Esophagus mucosa (tissue), 1 donor: Measurements from ENCODE around the gene DPEP3. TPM values are rescaled to one million over a fixed set of nuclear protein-coding genes. Genes with fewer than 3 reads are reported as not detected.
"Not testable (repeated sequence)": the region's sequence is repeated elsewhere in the genome, so short reads cannot be mapped to it uniquely, and the experiment has no call there.

Source experiments
- ATAC-seq: fragments of 200-7000 bp; cut with Tn5 transposase; one replicate; pipeline ENCODE4 v1.9.1; 2020
- total RNA-seq: library from RNA; stranded (reverse); gene quantifications from one replicate; pipeline ENCODE4 v1.2.4, GENCODE V29; 2023
- donor health status: DM: yes; HTN: yes; CAD: no.

Gene DPEP3, protein sequence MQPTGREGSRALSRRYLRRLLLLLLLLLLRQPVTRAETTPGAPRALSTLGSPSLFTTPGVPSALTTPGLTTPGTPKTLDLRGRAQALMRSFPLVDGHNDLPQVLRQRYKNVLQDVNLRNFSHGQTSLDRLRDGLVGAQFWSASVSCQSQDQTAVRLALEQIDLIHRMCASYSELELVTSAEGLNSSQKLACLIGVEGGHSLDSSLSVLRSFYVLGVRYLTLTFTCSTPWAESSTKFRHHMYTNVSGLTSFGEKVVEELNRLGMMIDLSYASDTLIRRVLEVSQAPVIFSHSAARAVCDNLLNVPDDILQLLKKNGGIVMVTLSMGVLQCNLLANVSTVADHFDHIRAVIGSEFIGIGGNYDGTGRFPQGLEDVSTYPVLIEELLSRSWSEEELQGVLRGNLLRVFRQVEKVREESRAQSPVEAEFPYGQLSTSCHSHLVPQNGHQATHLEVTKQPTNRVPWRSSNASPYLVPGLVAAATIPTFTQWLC
- total RNA-seq = 0.08 TPM

DNA sequence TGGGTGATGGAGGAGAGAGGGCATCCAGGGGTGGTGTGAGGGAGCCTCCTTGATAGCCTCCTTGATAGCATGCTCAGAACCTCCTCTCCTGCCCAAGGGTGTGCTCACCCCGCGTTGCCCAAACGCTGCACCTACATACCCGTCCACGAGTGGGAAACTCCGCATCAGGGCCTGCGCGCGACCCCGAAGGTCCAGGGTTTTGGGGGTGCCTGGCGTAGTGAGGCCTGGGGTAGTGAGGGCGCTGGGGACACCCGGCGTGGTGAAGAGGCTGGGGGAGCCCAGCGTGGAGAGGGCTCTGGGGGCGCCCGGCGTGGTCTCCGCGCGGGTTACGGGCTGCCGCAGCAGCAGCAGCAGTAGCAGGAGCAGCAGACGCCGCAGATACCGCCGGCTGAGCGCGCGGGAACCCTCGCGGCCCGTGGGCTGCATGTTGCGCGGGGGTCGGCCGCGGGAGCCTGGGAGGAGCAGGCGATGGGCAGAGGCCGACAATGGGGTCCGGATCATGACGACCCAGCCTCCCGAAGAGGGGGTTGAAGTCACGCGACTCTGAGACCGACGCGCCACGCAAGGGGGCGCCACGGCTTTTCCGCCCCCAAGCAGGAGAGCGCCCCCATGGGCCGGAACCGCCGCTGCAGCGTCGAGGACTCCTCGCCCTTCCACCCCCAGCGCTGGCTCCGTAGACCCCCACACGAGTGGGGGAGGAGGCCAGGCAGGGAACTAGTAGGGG is at the start of gene DPEP3:
DPEP3 (minus strand) TSS at position 545 of the 724 bp plus-strand sequence; CDS start at position 426, 119 bp downstream.
- ATAC-seq = no peak

DNA sequence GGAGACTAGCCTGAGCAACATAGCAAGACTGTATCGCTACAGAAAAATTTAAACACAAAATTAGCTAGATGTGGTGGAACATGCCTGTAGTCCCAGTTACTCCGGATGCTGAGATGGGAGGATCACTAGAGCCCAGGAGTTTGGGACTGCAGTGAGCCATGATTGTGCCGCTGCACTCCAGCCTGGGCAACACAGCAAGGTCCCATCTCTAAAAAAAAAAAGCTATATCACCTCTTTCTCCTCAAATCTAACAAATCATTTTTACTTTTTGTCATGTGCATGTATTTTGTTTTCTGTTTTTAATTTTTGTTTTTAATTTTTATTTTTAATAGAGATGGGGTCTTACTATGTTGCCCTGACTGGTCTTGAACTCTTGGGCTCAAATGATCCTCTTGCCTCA is 48.7 kb upstream of the DPEP3 start:
- no peak for ATAC-seq

DNA sequence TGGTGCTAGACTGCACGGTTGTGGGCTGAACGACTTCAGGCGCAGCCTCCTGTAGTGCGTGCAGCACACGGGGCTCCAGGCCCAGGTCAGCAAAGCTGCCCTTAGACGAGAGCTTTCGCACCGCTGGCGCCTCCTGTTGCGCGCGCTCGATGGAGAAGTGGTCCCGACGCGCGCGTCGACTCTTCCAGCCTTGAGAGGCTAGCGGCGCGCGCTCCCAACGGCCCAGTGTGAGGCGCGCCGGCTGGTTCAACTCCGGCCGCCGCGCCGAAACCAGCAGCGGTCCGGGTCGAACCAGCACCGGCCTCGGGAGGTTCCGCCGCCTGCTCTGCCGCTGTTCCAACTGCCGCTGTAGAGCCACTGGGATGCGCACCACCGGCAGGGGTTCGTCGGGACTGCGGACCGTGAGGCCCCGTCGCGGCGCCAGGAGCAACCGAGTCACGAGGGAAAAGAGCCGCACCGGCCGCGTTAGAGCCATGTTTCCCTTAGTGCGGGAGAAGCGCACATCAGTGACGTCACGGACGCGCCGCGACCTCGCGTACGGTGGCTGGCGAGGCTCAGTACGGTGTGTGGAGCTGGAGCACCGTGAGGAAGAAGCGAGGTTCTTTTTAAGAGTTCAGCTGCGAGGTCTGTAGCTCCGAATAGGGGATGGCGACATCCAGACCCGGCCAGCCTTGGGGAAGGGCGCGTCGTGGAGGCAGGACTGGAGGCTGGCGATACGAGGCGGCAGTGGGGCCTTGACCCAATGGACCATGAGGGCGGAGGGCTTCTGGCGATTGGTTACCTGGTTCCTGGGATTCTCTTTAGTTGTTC is 42.6 kb upstream of the DPEP3 start, which contains the start of the genes DDX28 and DUS2:
DDX28 (minus strand) TSS at position 505 of the 810 bp plus-strand sequence; CDS start at position 475, 30 bp downstream.
DUS2 (plus strand) TSS at position 557 of the 810 bp plus-strand sequence. CDS start 14,740 bp downstream, outside the sequence.
- ATAC-seq = peak; percentile 96

DNA sequence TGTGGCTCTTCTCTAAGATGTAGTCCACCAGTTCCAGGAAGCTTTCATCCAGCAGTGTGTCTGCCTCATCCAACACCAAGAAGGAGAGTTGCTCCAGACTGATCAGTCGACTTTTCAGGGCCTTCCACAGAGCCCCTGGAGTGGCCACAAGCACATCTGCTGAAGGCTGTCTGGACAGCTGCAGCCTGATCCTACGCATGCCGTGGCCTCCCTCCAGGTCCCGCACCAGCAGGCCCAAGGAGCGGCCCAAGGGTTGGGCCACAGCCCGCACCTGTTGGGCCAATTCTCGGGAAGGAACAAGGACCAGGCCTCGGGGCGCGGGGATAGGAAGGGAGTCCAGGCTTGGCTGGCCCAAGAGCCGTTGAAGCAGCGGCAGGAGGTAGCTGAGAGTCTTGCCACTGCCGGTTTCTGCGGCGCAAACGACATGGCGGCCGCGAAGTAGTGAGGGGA is 42.0 kb upstream of the DPEP3 start:
- ATAC-seq = peak; percentile 39

DNA sequence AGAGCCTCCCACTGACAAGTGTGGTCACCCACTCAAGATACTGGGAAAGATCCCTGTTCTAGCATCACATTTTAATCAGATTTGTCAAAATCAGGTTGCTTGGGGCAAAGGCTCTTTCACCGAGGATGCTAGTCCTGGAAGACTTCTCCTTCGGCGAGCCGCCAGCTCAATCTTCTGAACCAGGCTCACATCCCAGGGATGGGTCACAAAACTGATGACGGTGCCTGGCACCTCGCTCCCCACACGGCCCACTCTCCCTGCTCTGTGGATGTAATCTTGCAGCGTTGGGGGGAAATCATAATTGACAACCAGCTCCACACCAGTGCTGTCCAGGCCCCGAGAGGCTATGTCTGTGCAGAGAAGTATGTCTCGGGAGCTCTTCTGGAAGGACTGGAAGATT is 41.2 kb upstream of the DPEP3 start:
- no peak for ATAC-seq

DNA sequence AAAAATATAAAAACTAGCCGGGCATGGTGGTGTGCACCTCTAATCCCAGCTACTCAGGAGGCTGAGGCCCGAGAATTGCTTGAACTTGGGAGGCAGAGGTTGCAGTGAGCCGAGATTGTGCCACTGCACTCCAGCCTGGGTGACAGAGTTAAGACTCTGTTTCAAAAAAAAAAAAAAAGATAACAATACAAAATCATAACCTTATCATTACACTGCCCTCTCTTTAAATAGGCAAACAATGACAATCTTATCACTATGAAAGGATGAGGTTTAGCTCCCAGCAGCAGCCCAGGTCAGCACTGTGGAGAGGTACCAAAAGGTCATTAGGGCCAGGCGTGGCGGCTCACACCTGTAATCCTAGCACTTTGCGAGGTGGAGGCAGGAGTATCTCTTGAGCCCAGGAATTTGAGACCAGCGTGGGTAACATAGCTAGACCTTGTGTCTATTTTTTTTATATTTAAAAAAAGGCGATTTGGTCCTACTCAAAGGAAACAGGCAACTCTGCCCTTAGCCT is 38.9 kb upstream of the DPEP3 start:
- no peak for ATAC-seq

DNA sequence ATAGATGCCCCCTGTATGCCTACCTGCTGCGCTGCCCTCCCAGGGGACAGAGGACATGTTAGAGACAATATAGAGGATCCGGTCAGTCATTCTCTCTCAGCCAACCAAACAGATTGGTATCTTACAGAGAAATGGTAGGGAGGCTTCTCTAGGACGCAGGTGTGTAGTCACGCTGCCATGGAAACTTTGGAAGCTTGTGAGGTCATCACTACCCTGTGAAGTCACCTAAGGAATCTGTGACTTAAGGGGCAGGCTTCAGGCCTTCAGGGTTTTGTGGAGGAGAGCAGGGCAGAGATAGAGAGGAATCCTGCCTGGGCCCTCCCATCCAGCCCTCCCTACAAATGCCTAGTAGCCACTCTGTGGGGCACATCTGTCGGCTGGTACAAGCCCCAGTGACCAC is 35.4 kb upstream of the DPEP3 start, which contains the start of gene DPEP2NB:
DPEP2NB (minus strand) TSS at position 231 of the 400 bp plus-strand sequence; CDS start at position 90, 141 bp downstream.
- no peak for ATAC-seq

DNA sequence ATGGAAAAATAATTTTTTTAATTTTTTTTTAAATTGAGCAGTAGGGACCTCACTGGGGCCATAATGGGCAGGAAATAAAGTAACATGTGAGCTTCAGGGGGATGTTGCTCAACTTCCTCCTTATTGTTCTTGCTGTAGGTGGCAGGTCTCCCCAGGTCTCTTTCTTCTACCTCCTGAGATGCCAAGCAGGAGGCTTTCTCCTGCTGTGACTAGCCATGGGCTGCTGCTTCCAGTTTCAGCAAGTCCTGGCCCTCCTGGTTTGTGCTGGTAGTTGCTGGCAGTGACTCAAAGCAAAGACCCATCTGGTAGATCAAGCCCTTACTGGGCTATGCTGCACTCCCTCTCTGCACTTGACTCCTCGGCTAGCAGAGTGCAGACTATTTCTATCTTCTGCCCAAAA is 33.1 kb upstream of the DPEP3 start:
- peak; percentile 88 for ATAC-seq

DNA sequence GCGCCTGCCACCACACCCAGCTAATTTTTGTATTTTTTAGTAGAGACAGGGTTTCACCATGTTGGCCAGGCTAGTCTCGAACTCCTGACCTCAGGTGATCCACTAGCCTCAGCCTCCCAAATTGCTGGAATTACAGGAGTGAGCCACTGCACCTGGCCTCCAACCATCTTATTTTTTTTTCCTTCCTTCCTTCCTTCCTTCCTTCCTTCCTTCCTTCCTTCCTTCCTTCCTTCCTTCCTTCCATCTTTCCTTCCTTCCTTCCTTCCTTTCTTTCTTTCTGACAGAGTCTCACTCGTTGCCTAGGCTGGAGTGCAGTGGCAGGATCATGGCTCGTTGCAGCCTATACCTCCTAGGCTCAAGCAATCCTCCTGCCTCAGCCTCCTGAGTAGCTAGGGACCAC is 29.6 kb upstream of the DPEP3 start:
- not testable (repeated sequence) for ATAC-seq

DNA sequence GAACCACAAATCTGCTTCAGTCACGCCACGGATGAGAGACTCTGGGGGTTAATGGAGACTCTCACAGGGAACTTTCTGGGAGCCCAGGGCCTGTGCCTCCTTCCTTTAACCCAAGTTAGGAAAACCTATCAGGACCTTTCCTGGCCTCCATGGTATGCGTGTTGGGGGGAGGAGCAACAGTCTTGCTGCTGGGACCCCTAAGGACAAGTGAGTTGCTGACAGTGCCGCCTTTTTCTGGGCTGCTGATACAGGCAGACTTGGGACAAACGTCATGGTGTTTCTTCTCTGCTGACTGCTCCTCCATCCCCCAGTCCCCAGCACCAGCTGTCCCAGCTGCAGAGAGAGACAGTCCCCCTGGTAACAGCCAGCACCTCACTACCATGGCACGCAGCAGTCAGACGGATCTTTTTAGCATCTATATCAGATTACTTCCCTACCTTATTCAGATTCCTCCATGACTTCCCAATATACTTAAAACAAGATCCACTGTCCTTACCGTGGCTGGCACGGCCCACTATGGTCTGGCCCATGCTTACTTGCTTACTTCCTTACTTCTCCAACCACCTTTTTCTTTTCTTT is 28.9 kb upstream of the DPEP3 start:
- ATAC-seq = no peak

DNA sequence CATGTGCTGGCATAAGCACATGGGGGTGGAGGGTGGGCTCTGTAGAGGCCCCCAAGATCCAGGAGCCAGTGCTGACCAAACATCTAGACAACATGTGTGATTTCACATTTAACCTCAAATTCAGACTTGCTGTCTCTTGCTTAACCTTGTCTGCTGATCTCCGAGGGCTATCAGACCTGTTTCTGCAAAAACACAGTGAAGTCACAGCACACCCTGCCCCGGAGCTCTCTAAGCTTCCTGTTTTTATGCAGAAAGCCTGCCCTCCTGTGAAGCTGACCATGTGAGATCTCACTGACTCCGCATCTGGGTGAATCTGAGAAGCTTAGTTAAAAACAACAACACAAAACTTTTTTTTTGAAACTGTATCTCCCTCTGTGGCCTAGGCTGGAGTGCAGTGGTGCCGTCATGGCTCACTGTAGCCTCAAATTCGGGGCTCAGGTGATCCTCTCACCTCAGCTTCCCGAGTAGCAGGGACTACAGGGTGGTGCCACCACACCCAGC is 25.5 kb upstream of the DPEP3 start:
- peak; percentile 97 for ATAC-seq

DNA sequence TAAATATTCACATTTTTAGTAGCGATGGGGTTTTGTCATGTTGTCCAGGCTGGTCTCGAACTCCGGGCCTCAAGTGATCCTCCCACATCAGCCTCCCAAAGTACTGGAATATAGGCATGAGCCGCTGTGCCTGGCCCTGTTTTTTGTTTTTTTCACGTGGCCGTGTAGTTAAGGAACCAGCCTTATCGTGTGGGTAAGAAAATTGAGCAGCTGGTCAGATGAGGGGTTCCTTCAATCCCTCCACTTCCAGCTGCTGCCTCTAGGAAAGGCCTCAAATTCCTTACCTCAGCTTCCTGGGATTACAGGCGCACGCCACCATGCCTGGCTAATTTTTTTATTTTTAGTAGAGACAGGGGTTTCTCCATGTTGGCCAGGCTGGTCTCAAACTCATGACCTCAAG is 24.9 kb upstream of the DPEP3 start:
- no peak for ATAC-seq

DNA sequence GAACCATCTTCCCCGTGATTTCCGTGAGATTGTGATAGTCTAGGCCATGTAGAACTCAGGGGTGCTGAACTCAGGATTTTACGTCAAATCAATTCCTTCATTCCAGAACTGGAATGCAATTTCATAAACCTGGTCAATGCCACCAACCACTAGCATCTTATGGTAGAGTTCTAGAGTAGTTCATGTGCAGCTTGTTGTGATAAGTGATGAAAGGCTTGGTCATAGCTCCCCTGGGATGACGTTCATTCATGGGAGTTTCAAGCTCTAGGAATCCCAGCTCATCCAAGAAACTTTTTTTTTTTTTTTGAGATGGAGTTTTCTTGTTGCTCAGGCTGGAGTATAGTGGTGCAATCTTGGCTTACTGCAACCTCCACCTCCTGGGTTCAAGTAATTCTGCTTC is 22.7 kb upstream of the DPEP3 start:
- no peak for ATAC-seq

DNA sequence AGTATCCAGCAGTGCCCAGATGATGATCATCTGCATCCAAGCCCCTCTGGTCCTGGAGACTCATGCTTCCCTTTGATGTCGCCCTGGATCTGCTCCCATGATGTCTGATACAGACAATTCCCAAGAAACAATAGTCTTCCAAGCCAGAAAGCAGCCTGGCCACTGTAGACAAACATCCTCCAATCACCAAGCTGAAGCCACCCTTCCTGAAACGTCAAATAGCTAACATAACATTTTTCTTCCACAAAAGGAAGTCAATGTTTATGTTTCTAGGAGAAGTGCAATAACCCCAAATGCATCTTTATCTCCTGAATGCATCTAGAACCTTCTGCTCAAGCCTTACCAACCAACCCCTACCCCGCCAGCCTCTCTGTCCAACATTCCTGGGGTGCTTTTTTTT is 20.2 kb upstream of the DPEP3 start:
- ATAC-seq = peak; percentile 11

DNA sequence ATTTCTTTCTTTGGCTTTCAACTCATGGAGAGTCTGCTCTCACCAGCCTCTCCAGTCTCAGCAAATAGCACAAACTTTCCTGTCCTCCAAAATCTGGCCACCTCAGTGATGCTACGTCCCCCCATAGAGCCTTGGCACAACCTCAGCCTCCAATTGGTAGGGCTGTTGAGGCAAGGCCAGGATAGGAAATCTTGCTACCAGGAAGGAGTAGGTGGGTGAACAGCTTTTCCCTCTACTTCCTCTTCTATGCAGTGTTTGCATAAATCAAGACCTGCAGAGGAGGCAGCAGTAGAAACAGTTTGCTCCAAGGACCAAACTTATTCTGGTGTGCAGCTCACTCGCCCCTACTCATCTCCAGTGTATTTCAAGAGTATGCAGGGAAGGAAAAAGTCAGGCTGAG is 19.7 kb upstream of the DPEP3 start:
- ATAC-seq = peak; percentile 23

DNA sequence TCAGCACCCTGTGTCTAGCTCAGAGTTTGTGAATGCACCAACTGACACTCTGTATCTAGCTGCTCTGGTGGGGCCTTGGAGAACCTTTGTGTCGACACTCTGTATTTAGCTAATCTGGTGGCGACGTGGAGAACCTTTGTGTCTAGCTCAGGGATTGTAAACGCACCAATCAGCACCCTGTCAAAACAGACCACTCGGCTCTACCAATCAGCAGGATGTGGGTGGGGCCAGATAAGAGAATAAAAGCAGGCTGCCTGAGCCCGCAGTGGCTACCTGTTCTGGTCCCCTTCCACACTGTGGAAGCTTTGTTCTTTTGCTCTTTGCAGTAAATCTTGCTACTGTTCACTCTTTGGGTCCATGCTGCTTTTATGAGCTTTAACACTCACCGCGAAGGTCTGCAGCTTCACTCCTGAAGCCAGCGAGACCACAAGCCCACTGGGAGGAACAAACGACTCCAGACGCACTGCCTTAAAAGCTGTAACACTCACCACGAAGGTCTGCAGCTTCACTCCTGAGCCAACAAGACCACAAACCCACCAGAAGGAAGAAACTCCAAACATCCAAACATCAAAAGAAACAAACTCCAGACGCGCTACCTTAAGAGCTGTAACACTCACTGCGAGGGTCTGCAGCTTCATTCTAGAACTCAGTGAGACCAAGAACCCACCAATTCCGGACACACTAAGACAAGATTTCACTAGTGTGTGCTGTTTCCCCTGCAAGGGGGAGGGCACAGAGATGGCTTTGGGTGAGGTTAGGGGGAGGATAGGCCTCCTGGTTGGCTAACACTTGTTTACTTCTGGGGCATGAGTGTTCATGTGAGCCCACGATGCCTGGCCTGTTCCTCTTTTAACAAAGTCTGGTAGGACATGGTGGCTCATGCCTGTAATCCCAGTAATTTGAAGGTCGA is 18.7 kb upstream of the DPEP3 start, which contains the start of gene DPEP2:
DPEP2 (minus strand) TSS at position 706 of the 910 bp plus-strand sequence. CDS start 6,272 bp downstream, outside the sequence.
- peak; percentile 64 for ATAC-seq

DNA sequence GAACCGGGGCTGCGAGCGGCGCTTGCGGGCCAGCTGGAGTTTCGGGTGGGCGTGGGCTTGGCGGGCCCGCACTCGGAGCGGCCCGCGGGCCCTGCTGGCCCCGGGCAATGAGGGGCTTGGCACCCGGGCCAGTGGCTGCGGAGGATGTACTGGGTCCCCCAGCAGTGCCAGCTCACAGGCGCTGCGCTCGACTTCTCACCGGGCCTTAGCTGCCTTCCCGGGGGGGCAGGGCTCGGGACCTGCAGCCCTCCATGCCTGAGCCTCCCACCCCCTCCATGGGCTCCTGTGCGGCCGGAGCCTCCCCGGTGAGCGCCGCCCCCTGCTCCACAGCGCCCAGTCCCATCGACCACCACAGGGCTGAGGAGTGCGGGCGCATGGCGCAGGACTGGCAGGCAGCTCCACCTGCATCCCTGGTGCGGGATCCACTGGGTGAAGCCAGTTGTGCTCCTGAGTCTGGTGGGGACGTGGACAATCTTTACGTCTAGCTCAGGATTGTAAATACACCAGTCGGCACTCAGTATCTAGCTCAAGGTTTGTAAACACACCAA is 18.0 kb upstream of the DPEP3 start:
- not testable (repeated sequence) for ATAC-seq

DNA sequence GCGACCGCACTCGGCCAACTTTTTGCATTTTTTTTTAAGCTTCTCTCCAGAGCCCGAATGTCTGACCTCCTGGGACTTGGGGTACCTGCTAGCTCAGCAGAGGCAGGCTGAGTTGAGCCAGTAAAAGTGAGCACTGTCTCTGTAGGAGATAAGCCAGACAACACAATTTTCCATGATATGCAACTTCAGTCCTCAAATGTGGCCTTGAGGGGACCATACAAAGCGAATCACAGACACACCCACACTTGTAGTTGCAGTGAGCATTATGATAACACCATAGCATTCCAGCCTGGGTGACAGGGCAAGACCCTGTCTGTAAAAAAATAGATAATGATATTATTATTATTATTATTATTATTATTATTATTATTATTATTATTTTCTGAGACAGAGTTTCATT is 16.4 kb upstream of the DPEP3 start:
- no peak for ATAC-seq

DNA sequence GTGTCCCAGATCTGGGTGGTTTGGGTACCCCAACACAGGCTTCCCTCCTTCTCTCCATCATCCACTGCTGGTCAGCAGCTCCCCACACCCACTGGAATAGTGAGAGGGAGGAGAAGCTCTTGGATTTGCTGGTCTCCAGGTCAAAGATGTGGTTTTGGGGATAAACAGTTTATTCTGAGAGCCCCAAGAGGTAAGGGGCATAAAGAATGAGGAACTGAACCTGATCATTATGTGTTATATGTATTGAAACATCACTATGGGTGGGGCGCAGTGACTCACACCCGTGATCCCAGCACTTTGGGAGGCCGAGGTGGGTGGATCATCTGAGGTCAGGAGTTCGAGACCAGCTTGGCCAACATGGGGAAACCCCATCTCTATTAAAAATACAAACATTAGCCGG is 15.1 kb upstream of the DPEP3 start:
- no peak for ATAC-seq

DNA sequence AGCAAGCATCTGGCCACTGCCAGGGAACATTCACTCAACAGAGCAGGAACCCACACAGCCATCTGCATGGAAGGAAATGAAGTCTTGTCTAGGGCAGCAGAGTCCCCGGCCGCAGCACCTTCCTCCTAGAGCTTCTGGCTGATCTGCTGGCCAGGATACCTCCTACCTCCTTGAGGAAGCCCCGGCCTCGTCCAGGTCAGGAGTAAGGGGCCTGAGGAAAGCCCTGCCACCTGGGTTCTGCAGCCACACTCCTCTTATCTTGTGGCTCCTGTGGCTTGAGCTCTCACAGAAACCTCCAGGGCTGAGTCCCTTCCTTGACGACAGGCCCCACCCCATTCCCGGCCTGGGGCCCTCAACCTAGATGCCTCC is 13.7 kb upstream of the DPEP3 start:
- ATAC-seq = not testable (repeated sequence)
